ENCODE data around the gene CELF2. TPM values are rescaled to one million over a fixed set of nuclear protein-coding genes. Genes with fewer than 3 reads are reported as not detected.
A peak's percentile ranks its signal among the peaks of the same experiment; 100 is the strongest.

Gene CELF2
- total and polyA plus RNA-seq, 12 donors, result 13.0 to 90.9 (median 80.9) TPM

DNA sequence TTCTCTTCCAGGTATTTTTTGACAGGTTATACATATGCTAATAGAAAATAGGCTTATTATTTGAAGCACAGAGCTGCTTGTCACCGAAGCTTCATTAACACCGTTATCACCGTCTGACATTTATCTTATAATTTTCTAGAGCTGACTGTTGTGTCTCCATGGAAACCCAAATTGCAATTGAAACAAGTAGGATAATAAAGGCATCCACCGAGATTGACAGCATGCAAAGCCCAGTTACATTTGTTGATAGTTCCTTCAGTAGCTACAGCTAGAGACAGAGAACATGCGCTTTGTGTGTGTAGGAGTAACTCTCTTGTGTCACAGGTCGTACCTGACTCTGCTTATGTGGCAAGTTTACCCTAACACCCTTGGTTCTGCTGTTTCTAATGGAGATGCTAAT is 135.6 kb downstream of the CELF2 start:
- intact Hi-C loops (cut with DNase I), result no loop called here
- Histone ChIP-seq H3K36me3 (no peaks in the 10 kb centered on the region), H3K27ac (no peak overlapping the region), H3K4me1 (peaks cover 4 to 83% (median 59%) of the 10 kb centered on the region in 9 donors), H3K9me3 (no peaks in the 10 kb centered on the region), H3K27me3 (no peaks in the 10 kb centered on the region), H3K4me3 (no peak overlapping the region)
- TF ChIP-seq, protein P1, sequence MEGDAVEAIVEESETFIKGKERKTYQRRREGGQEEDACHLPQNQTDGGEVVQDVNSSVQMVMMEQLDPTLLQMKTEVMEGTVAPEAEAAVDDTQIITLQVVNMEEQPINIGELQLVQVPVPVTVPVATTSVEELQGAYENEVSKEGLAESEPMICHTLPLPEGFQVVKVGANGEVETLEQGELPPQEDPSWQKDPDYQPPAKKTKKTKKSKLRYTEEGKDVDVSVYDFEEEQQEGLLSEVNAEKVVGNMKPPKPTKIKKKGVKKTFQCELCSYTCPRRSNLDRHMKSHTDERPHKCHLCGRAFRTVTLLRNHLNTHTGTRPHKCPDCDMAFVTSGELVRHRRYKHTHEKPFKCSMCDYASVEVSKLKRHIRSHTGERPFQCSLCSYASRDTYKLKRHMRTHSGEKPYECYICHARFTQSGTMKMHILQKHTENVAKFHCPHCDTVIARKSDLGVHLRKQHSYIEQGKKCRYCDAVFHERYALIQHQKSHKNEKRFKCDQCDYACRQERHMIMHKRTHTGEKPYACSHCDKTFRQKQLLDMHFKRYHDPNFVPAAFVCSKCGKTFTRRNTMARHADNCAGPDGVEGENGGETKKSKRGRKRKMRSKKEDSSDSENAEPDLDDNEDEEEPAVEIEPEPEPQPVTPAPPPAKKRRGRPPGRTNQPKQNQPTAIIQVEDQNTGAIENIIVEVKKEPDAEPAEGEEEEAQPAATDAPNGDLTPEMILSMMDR (IDR thresholded peaks at IDR 0.05), result no peak
- 47 to 63% methylated on average over 6 of the region's 6 CpGs for WGBS, 2 donors
- ATAC-seq (no peak), DNase-seq (no peak)

DNA sequence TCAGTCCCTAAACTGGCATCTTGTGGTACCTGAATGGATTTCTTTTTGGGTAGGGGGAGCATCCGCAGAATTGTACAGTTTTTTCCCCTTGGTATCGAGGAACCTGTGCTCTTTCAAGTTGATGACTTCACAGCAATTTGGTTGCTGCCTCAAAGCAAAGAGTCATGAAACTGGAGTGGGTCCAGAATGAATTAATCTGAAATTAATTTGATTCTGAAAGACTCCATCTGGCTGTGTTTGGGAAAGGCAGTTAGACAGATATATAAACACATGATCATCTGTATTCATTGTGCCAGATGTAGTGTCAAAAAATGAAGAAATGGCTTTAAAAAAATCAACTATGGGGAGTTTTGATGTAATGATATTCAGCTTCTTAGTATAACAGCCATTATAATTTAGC is 136.1 kb downstream of the CELF2 start:
- 88 to 92% methylated on average over 2 of the region's 2 CpGs for WGBS, 2 donors
- Histone ChIP-seq H3K4me3 (no peak overlapping the region), H3K4me1 (peaks cover 4 to 83% (median 56%) of the 10 kb centered on the region in 9 donors), H3K9me3 (no peaks in the 10 kb centered on the region), H3K36me3 (no peaks in the 10 kb centered on the region), H3K27ac (no peak overlapping the region), H3K27me3 (no peaks in the 10 kb centered on the region)
- no peak for ATAC-seq
- TF ChIP-seq, protein P1 (IDR thresholded peaks at IDR 0.05), result no peak
- no peak for DNase-seq
- intact Hi-C loops (cut with DNase I), result no loop called here

GRCh38 chr10:11154333-11154732 is 136.7 kb downstream of the CELF2 start:
- DNase-seq, result no peak
- intact Hi-C loops (cut with DNase I), result no loop called here
- H3K4me1 ChIP-seq, result peaks cover 4 to 78% (median 50%) of the 10 kb centered on the region in 9 donors
- no peaks in the 10 kb centered on the region for H3K27me3 ChIP-seq
- TF ChIP-seq, protein P1 (IDR thresholded peaks at IDR 0.05), result no peak
- no peak overlapping the region for H3K4me3 ChIP-seq
- H3K27ac ChIP-seq, result no peak overlapping the region
- no peak for ATAC-seq
- WGBS, 2 donors, result 47 to 56% methylated on average over 4 of the region's 4 CpGs
- H3K9me3 ChIP-seq, result no peaks in the 10 kb centered on the region
- H3K36me3 ChIP-seq, result no peaks in the 10 kb centered on the region

DNA sequence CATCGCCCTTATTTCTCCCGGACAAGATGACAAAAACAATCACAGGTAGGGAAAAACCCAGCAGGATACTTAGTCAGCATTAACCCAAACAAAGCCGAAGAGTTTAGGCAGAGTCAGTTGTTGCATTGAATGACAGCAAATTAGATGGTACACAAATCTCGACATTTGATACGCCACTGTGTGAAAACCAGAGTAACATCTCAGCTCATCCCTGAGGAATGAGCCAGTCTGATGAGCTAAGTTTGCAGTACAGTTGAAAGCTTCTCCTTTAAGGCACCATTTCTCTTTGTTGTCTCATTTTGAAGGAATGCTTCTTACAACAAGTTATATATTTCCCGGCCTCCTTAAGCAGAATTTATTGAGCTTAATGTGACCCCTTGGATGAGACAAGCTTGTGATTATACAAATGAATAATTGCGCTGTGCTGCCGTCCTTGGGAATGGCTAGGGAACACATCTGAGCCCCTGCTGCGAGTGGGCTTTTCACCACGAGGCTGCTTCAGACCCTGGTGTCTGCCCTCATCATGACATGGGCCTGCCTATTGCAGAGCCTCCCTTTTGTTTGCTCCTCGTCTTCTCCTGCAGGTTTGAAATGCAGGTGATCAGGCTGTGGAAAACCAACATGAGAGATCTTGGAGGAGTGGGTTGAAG is 137.3 kb downstream of the CELF2 start:
- Histone ChIP-seq H3K36me3 (no peaks in the 10 kb centered on the region), H3K9me3 (no peaks in the 10 kb centered on the region), H3K4me1 (peaks cover 4 to 78% (median 47%) of the 10 kb centered on the region in 9 donors), H3K27ac (no peak overlapping the region), H3K4me3 (no peak overlapping the region), H3K27me3 (no peaks in the 10 kb centered on the region)
- intact Hi-C loops (cut with DNase I), result no loop called here
- DNase-seq (no peak), ATAC-seq (peak in 1 of 8 donors; percentile 26)
- WGBS, 2 donors, result 65 to 66% methylated on average over 11 of the region's 11 CpGs
- TF ChIP-seq, protein P1 (IDR thresholded peaks at IDR 0.05), result no peak
